Osteoblast (primary cell): ENCODE data around the gene EIF3J. TPM values are rescaled to one million over a fixed set of nuclear protein-coding genes. Genes with fewer than 3 reads are reported as not detected.

Experiments
- DNase-seq: peaks from one replicate; pipeline ENCODE4 v3.0.0; 2011; ENCODE audit warnings: low spot score, mixed read lengths; ENCODE audit not compliant: insufficient read length; ENCODE audit errors: missing footprints
- H2AFZ ChIP-seq: 2 replicates; pipeline ENCODE4 v1.6.0; 2011; ENCODE audit warnings: mild to moderate bottlenecking, low read length
- H3K27ac ChIP-seq: 2 replicates; pipeline ENCODE4 v1.5.1; 2011; ENCODE audit warnings: mild to moderate bottlenecking, low read depth, low read length, moderate library complexity
- H3K27me3 ChIP-seq: 2 replicates; pipeline ENCODE4 v1.6.0; 2012; ENCODE audit warnings: mild to moderate bottlenecking, control low read depth, inconsistent platforms, low read length, moderate library complexity; ENCODE audit not compliant: insufficient read depth
- H3K36me3 ChIP-seq: 2 replicates; pipeline ENCODE4 v1.5.1; 2011; ENCODE audit warnings: mild to moderate bottlenecking, low read length, control low read depth, moderate library complexity; ENCODE audit not compliant: insufficient read depth
- H3K4me1 ChIP-seq: 2 replicates; pipeline ENCODE4 v1.5.1; 2011; ENCODE audit warnings: mild to moderate bottlenecking, low read length, control low read depth, moderate library complexity; ENCODE audit not compliant: insufficient read depth
- H3K4me2 ChIP-seq: 2 replicates; pipeline ENCODE4 v1.6.0; 2011; ENCODE audit warnings: mild to moderate bottlenecking, low read length; ENCODE audit not compliant: insufficient read depth
- H3K4me3 ChIP-seq: fragments of 200-600 bp; sonication (generic); 3 replicates; pipeline ENCODE4 v1.5.1; 2012; ENCODE audit warnings: mild to moderate bottlenecking, low read length, inconsistent platforms; ENCODE audit not compliant: insufficient read depth
- H3K79me2 ChIP-seq: 2 replicates; pipeline ENCODE4 v1.6.0; 2012; ENCODE audit warnings: mild to moderate bottlenecking, low read length, control low read depth, inconsistent platforms; ENCODE audit not compliant: insufficient read depth
- H3K9me3 ChIP-seq: 2 replicates; pipeline ENCODE4 v1.5.1; 2011; ENCODE audit warnings: low read depth, low read length, control low read depth
- H4K20me1 ChIP-seq: 2 replicates; pipeline ENCODE4 v1.6.0; 2012; ENCODE audit warnings: mild to moderate bottlenecking, low read length, control low read depth; ENCODE audit not compliant: insufficient read depth
- total RNA-seq: library from RNA; depleted of rRNA; stranded (reverse); fragments of >200 nt; gene quantifications from 2 replicates; pipeline ENCODE4 v1.2.3, GENCODE V29; 2012
- TF ChIP-seq, protein P1 (sequence below): IDR thresholded peaks from 2 replicates; pipeline ENCODE4 v1.5.1; 2011; ENCODE audit warnings: mild to moderate bottlenecking, low read depth, low read length, moderate library complexity; ENCODE audit errors: extremely low read depth

Gene EIF3J
- total RNA-seq, 1 donor, result 36.2 TPM

GRCh38 chr15:44598066-44598465, 61.1 kb downstream of the EIF3J start:
- H3K4me2 ChIP-seq, result no peak overlapping the region

GRCh38 chr15:44598892-44599291, 61.9 kb downstream of the EIF3J start:
- no peak for DNase-seq
- no peak overlapping the region for H3K4me2 ChIP-seq

More at GRCh38 chr15:44598066-44598465, 61.1 kb downstream of the EIF3J start:
- Histone ChIP-seq H3K4me3 (no peak overlapping the region), H2AFZ (no peak overlapping the region), H3K27ac (no peak overlapping the region), H3K9me3 (no peaks in the 10 kb centered on the region), H3K4me1 (no peaks in the 10 kb centered on the region), H3K79me2 (no peaks in the 10 kb centered on the region), H3K27me3 (no peaks in the 10 kb centered on the region), H4K20me1 (no peaks in the 10 kb centered on the region), H3K36me3 (peaks cover 62% of the 10 kb centered on the region)
- TF ChIP-seq, protein P1, sequence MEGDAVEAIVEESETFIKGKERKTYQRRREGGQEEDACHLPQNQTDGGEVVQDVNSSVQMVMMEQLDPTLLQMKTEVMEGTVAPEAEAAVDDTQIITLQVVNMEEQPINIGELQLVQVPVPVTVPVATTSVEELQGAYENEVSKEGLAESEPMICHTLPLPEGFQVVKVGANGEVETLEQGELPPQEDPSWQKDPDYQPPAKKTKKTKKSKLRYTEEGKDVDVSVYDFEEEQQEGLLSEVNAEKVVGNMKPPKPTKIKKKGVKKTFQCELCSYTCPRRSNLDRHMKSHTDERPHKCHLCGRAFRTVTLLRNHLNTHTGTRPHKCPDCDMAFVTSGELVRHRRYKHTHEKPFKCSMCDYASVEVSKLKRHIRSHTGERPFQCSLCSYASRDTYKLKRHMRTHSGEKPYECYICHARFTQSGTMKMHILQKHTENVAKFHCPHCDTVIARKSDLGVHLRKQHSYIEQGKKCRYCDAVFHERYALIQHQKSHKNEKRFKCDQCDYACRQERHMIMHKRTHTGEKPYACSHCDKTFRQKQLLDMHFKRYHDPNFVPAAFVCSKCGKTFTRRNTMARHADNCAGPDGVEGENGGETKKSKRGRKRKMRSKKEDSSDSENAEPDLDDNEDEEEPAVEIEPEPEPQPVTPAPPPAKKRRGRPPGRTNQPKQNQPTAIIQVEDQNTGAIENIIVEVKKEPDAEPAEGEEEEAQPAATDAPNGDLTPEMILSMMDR, result no peak
- DNase-seq, result no peak

GRCh38 chr15:44603126-44603525, 66.2 kb downstream of the EIF3J start:
- Histone ChIP-seq H3K36me3 (peaks cover 62% of the 10 kb centered on the region), H3K9me3 (no peaks in the 10 kb centered on the region), H3K4me2 (no peak overlapping the region), H2AFZ (no peak overlapping the region), H3K4me1 (no peaks in the 10 kb centered on the region), H3K79me2 (no peaks in the 10 kb centered on the region), H4K20me1 (no peaks in the 10 kb centered on the region), H3K27me3 (no peaks in the 10 kb centered on the region), H3K27ac (no peak overlapping the region), H3K4me3 (no peak overlapping the region)
- TF ChIP-seq, protein P1, result no peak
- DNase-seq, result no peak

More at GRCh38 chr15:44598892-44599291, 61.9 kb downstream of the EIF3J start:
- Histone ChIP-seq H3K4me3 (no peak overlapping the region), H3K79me2 (no peaks in the 10 kb centered on the region), H2AFZ (no peak overlapping the region), H3K27ac (no peak overlapping the region), H4K20me1 (no peaks in the 10 kb centered on the region), H3K36me3 (peaks cover 63% of the 10 kb centered on the region), H3K9me3 (no peaks in the 10 kb centered on the region), H3K27me3 (no peaks in the 10 kb centered on the region), H3K4me1 (no peaks in the 10 kb centered on the region)
- TF ChIP-seq, protein P1, result no peak

- Histone ChIP-seq H3K4me2 (no peak overlapping the region), H3K27me3 (no peaks in the 10 kb centered on the region), H4K20me1 (no peaks in the 10 kb centered on the region), H3K36me3 (peaks cover 46% of the 10 kb centered on the region), H3K79me2 (no peaks in the 10 kb centered on the region), H3K9me3 (no peaks in the 10 kb centered on the region), H2AFZ (no peak overlapping the region), H3K4me1 (no peaks in the 10 kb centered on the region), H3K27ac (no peak overlapping the region), H3K4me3 (no peak overlapping the region)
- DNase-seq, result no peak
- TF ChIP-seq, protein P1, result no peak
Measured at GRCh38 chr15:44606740-44607139, 69.8 kb downstream of the EIF3J start.

Other genes with a start within 250 kb of the EIF3J start
- 170 and 193 TPM in 2 replicates for gene GOLM2, start 248.4 kb upstream of the EIF3J start, total RNA-seq
- 59.5 and 75.3 TPM in 2 replicates for gene CTDSPL2, start 109.5 kb upstream of the EIF3J start, total RNA-seq
- 83.7 and 95.9 TPM in 2 replicates for gene SPG11, start 126.5 kb downstream of the EIF3J start, total RNA-seq
- gene PATL2, start 174.2 kb downstream of the EIF3J start, total RNA-seq, result 1.8 and 2.7 TPM in 2 replicates
- 3,371 and 4,170 TPM in 2 replicates for gene B2M, start 174.4 kb downstream of the EIF3J start, total RNA-seq
- gene TRIM69, start 199.4 kb downstream of the EIF3J start, total RNA-seq, result 9.4 and 14.7 TPM in 2 replicates